Activated CD4-positive, alpha-beta T cell treated with anti-CD3 and anti-CD28 coated beads, Interleukin-2, amount 50 U/mL, for 16 hours (primary cell): ENCODE data around the gene DPF3.

Experiments
- DNase-seq: peaks from one replicate; pipeline ENCODE4 v3.0.0-alpha.2; 2020

DPF3 gene

GRCh38 chr14:72792051-72792788, 101.7 kb downstream of the DPF3 start:
- DNase-seq: no peak

- no peak for DNase-seq
These were observed 102.9 kb downstream of the DPF3 start for GRCh38 chr14:72790887-72791566.

- DNase-seq: no peak
These were observed 104.8 kb downstream of the DPF3 start for GRCh38 chr14:72788972-72789728.

GRCh38 chr14:72788255-72788654, 105.6 kb downstream of the DPF3 start:
- DNase-seq: no peak

- no peak for DNase-seq
These were observed 106.1 kb downstream of the DPF3 start for GRCh38 chr14:72787841-72788240.

- no peak for DNase-seq
These were observed 107.2 kb downstream of the DPF3 start for GRCh38 chr14:72786378-72787350.

GRCh38 chr14:72783741-72784140, 110.2 kb downstream of the DPF3 start:
- DNase-seq: no peak

- DNase-seq: no peak
These were observed 111.1 kb downstream of the DPF3 start for GRCh38 chr14:72782817-72783216.

- no peak for DNase-seq
These were observed 112.1 kb downstream of the DPF3 start for GRCh38 chr14:72781561-72782508.

- DNase-seq: no peak
These were observed 113.2 kb downstream of the DPF3 start for GRCh38 chr14:72780751-72781150.

GRCh38 chr14:72779679-72780078, 114.2 kb downstream of the DPF3 start:
- no peak for DNase-seq

GRCh38 chr14:72777636-72778035, 116.3 kb downstream of the DPF3 start:
- no peak for DNase-seq

GRCh38 chr14:72776701-72777261, 117.1 kb downstream of the DPF3 start:
- no peak for DNase-seq

- no peak for DNase-seq
These were observed 117.9 kb downstream of the DPF3 start for GRCh38 chr14:72775923-72776554.

GRCh38 chr14:72774894-72775620, 118.8 kb downstream of the DPF3 start:
- DNase-seq: no peak

GRCh38 chr14:72774141-72774540, 119.8 kb downstream of the DPF3 start:
- no peak for DNase-seq

- no peak for DNase-seq
These were observed 122.3 kb downstream of the DPF3 start for GRCh38 chr14:72771561-72771960.

- DNase-seq: no peak
These were observed 127.6 kb downstream of the DPF3 start for GRCh38 chr14:72766296-72766695.

- no peak for DNase-seq
These were observed 130.0 kb downstream of the DPF3 start for GRCh38 chr14:72763892-72764291.

GRCh38 chr14:72759670-72760069, 134.2 kb downstream of the DPF3 start:
- no peak for DNase-seq
